Measurements from ENCODE around the gene NEK1.

Gene NEK1

DNA sequence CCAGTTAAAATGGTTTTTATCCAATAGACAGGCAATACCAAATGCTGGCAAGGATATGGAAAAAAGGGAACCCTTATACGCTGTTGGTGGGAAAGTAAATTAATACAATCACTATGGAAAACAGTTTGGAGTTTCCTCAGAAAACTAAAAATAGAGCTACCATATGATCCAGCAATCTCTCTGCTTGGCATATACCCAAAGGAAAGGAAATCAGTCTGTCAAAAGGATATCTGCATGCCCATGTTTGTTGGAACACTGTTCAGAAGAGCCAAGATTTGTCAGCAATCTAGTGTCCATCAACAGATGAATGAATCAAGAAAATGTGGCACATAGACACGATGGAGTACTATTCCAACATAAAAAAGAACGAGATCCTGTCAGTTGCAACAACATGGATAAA, 250.6 kb downstream of the NEK1 start:
- DNase-seq: no peak

DNA sequence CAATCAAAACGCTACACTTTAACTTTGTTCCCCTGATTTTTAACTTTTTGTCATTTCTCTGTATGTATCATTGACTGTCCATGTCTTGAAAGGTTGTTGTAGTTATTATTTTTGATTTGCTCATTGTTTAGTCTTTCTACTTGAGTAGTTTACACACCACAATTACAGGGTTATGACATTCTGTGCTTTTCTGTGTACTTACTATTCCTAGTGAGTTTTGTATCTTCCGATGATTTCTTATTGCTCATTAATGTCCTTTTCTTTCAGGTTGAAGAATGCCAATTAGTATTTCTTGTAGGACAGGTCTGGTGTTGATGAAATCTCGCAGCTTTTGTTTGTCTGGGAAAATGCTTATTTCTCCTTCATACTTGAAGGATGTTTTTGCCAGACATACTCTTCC, 252.4 kb downstream of the NEK1 start:
- DNase-seq: no peak

DNA sequence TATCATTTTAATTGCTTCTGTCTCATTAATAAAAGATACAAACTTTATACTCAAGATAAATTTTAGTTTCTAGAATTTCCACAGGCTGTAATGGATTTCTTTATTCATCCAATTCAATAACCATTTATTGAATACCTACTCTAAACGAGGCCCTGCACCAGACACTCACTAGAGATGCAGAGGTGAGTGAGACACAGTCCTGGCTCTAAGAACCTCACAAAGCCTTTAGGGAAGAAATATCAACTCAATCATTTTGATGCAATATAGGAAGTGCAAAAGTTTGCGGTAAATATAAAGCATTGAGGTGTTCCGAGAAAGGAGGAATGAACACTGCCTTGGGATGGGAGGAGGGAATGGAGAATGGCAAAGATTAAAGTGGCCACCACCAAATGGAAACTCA, 260.0 kb downstream of the NEK1 start:
- DNase-seq: no peak

DNA sequence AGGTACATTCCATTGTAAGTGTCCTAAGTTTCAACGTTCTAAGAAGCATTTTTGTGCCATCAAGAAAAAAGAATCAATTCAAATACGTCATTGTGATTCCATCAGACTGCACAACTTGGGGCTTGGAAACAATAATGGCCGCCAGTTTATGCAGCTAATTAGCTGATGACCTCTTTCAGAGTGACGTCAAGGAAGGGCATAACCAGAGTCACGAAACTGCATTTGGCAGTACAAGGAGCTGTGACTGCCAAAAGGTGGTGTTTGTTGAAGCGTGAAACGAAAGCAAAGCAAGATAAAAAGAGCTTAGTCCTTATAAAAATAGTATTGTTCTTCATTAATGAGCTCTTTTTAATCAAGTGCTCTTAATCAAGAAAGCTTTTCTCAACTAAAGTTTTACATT, 260.5 kb downstream of the NEK1 start:
- no peak for DNase-seq

DNA sequence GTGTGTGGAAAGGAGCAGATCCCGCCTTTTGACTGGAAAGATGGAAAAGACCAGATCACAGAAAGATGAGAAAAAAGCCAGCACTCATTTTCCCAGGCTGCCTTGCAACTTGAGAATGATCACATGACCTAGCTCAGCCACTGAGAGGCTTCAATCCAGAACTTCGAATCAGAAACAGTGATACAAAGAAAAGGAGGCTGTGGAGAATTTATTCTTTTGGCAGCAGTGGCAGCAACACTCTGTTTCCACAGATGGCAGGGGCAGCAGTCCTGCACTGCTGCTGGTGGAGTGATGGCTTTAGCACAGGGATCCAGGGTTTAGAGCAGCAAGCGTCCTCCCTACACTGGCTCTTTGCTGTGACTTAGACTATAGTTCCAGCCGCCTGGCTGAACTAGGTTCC, 263.8 kb downstream of the NEK1 start:
- DNase-seq: no peak

DNA sequence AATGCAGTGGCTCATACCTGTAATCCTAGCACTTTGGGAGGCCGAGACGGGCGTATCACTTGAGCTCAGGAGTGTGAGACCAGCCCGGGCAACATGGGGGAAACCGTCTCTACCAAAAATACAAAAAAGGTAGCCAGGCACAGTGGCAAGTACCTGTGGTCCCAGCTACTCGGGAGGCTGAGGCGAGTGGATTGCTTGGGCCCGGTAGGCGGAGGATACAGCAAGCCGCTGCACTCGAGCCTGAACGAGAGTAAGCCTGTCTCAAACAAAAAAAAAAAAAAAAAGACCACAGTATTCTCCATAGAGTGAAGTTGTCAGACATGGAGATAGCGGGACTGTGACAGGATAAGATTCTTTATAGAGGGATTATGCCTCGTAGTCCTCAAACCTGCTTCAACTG, 265.5 kb downstream of the NEK1 start:
- DNase-seq: no peak

DNA sequence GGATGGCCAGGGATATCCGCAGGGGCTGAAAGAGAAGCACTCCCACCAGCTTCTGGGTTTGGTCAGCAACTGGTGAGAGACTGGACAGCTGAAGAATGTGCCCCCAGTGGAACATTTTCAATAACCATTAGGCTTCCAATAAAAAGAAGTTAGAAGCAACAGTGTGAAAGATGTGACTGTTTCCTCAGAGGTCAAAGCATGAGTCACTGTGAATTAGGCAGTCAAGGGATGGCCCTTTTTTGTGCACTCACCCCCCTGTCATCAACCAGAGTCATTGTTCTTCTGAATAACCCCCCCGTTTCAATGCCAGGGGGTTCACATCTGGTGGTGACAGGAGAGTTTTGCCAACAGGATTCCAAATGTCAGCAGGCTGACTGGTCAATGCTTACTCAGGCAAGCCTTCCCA, 267.1 kb downstream of the NEK1 start:
- no peak for DNase-seq

All from stimulated activated CD4-positive, alpha-beta T cell treated with anti-CD3 and anti-CD28 coated beads, Interleukin-12 subunit alpha, Interleukin-12 subunit beta, amount 100 ng/mL, for 4 hours (primary cell).